ENCODE measurements around the gene FCHO1.

The FCHO1 gene, protein sequence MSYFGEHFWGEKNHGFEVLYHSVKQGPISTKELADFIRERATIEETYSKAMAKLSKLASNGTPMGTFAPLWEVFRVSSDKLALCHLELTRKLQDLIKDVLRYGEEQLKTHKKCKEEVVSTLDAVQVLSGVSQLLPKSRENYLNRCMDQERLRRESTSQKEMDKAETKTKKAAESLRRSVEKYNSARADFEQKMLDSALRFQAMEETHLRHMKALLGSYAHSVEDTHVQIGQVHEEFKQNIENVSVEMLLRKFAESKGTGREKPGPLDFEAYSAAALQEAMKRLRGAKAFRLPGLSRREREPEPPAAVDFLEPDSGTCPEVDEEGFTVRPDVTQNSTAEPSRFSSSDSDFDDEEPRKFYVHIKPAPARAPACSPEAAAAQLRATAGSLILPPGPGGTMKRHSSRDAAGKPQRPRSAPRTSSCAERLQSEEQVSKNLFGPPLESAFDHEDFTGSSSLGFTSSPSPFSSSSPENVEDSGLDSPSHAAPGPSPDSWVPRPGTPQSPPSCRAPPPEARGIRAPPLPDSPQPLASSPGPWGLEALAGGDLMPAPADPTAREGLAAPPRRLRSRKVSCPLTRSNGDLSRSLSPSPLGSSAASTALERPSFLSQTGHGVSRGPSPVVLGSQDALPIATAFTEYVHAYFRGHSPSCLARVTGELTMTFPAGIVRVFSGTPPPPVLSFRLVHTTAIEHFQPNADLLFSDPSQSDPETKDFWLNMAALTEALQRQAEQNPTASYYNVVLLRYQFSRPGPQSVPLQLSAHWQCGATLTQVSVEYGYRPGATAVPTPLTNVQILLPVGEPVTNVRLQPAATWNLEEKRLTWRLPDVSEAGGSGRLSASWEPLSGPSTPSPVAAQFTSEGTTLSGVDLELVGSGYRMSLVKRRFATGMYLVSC

DNA sequence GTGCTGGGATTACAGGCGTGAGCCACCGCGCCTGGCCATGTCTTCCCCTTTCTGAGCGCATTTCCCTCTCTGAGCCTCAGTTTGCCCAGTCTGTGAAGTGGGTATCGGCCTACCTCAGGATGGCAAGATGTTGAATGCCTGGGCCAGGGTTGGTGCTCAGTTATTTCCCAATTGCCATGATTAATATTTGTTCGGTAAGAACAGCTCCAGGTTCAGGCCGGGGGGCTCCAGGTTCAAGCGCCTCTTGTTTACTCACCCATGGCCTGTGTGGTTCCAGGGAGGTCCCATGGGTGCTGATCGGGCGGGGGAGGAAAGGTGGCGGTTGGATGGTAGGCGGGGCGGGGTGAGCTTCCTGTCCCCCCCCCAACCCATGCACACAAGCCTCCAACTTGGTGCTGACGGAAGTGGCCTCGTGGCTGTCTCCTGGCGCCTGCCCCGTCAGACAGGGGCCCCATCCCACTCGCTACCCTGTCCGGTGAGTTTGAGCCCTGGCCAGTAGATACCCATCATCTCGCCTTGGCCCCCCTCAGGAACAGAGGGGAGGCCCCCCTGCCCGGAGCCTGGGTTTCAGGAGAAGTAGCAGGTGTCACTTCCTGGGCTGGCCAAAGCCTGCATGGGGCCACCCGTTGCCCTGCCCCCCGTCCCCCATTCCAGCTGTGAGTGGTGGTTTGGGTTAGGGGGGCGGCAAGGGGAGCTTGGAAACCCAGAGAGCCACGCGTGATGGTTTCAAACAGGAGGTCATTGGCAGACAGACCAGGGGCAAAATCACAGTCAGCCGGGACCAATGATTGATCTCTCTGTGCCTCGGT, at the start of gene FCHO1:
TSS of gene FCHO1 (plus strand) at position 375 of the 809 bp plus-strand sequence. CDS start 3,688 bp downstream, outside the sequence.
- DNase-seq (ENCODE audit: low read depth): no peak

GRCh38 chr19:17703824-17704463, 47.3 kb upstream of the FCHO1 start:
- DNase-seq (ENCODE audit: low read depth): no peak

DNA sequence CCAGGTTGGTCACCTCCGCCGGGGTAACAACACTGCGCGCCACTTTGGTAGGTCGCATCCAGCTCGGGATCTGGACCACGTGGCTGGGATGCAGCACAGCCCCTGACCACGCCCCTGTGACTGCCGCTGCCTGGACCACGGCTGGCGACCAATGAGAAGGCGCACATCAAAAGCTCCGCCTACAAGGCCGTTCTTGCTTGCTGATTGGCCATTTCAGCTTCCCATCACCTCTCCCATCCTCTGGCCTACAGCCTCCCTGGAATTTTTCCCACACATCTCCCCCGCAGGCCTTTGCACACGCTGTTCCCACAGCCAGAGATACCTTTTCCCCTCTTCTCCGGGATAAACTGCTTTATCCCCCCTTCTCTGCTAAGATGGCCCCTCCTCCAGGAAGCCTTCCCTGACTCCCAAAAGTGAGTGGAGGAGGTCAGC, 44.5 kb upstream of the FCHO1 start:
- DNase-seq (ENCODE audit: low read depth): no peak

DNA sequence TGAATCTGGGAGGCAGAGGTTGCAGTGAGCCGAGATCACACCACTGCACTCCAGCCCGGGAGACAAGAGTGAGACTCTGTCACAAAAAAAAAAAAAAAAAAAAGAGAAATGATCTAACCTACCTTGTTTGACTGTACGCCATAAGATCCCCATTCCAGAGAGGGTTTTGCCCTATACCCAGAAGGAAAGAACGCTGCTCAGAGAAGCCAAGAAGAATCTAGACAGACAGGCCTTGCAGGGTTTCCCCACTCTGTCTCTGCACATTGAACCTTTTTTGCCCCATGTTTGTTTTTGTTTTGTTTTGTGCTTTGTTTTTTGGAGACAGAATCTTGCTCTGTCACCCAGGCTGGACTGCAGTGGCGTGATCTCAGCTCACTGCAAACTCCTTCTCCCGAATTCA, 39.4 kb upstream of the FCHO1 start:
- DNase-seq (ENCODE audit: low read depth): no peak

DNA sequence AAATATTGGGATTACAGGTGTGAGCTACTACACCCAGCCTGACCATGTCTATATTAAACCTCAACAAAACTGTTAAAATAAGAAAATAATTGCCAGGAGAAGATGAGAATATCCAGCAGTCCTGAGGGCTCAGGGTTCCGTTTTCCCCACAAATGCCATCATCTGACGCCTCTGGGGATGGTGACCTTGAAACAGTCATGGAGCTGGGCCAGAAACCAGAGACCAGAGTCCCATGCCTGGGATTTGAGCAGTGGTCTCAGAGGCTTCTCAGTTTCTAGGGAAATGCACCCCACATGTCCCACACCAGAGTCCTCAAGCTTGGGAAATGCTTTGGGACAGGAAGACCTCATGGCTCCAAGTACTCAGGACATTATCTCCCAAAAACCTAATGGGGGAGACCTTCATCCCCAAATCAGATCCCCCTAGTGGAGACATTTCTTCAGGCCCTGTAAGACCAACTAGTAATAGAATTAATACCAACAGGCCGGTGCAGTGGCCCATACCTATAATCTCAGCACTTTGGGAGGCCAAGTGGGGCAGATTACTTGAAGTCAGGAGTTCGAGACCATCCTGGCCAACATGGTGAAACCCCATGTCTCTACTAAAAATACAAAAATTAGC, 34.9 kb upstream of the FCHO1 start:
- DNase-seq (ENCODE audit: low read depth): no peak

DNA sequence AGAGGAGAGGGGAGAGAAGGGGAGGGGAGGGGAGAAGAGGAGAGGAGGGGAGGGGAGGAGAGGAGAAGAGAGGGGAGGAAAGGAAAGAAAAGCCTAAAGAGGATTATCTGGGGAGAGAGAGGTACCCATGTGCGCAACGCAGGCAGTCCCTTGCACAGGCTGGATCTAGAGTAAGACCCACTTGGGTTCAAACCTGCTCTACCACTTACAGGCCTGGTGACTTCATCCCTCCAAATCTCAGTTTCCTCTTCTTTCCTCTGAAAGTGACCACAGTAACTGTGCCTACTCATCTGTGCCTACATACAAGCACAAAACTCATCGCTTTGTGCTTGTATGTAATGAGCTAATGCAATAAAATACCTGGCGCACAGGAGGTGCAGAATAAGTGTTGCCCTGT, 32.7 kb upstream of the FCHO1 start:
- no peak for DNase-seq (ENCODE audit: low read depth)

- no peak for DNase-seq (ENCODE audit: low read depth)
Measured at GRCh38 chr19:17718947-17719711, 32.1 kb upstream of the FCHO1 start, which contains the start of gene MAP1S. Gene MAP1S (plus strand): TSS chr19:17719480. CDS start chr19:17719503, 23 bp downstream.

GRCh38 chr19:17719730-17720400, 31.4 kb upstream of the FCHO1 start:
- DNase-seq (ENCODE audit: low read depth): no peak

DNA sequence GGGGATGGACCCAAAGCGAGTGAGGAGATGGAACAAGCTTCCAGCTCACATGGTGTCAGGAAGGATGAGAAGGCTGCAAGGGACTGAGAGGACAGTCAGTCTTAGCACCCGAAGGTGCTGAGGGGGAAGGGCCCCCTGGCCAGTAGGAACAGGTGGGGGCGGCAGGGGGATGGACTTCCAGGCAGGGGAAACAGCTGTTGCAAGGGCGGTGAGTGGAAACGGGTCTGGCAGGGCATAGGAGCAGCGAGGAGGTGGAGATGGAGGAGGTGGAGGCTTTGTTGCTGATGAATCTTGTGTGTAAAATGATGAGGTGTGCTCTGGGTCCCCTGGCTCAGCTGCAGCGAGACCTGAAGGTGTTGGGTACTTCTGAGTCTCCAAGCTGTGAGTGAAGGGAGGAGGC, 30.8 kb upstream of the FCHO1 start:
- no peak for DNase-seq (ENCODE audit: low read depth)

DNA sequence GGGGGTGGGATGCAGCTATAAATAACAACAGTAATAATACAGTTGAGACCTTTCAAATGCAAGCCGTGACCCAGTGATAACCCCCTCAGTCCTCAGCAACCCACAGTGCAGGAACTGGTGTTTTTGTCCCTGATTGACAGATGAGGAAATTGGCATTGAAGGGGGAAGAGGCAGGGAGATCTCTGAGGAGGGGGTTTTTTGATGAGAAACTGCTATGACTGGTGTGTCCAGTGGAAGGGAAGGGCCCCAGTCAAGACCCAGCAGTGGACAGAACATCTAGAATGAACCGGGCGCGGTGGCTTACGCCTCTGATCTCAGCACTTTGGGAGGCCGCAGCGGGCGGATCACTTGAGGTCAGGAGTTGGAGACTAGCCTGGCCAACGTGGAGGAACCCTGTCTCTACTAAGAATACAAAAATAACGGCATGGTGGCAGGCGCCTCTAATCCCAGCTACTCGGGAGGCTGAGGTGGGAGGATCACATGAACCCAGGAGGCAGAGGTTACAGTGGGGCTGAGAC, 30.1 kb upstream of the FCHO1 start:
- no peak for DNase-seq (ENCODE audit: low read depth)

GRCh38 chr19:17721821-17722220, 29.5 kb upstream of the FCHO1 start:
- DNase-seq (ENCODE audit: low read depth): no peak

DNA sequence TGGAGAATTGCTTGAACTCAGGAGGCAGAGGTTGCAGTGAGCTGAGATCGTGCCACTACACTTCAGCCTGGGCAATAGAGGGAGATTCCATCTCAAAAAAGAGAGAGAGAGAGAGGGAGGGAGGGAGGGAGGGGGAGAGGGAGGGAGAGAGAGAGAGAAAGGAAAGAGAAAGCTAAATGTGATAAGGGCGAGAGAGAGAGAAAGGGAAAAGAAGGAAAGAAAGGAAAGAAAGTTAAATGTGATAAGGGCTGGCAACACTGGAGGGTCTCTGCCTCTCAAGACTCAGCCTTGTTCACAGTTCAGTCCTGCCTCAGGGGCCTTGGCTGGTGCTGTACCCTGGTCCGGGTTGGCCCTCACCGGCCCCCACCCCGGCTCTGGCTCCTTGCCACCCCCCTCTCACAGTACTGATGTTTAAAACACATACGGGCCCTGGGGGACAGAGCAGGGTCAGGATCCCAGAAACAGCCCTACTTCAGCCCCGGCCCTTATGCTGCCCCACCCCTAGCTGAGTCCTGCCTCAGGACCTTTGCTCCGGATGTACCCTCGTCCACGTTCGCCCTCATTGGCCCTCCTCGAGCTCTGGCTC, 28.5 kb upstream of the FCHO1 start:
- no peak for DNase-seq (ENCODE audit: low read depth)

- DNase-seq (ENCODE audit: low read depth): no peak
Measured at GRCh38 chr19:17724655-17725054, 26.6 kb upstream of the FCHO1 start.

- no peak for DNase-seq (ENCODE audit: low read depth)
Measured at GRCh38 chr19:17725422-17726078, 25.7 kb upstream of the FCHO1 start.

- DNase-seq (ENCODE audit: low read depth): no peak
Measured at GRCh38 chr19:17726136-17726741, 25.0 kb upstream of the FCHO1 start.

- DNase-seq (ENCODE audit: low read depth): no peak
Measured at GRCh38 chr19:17726964-17727773, 24.1 kb upstream of the FCHO1 start.

- no peak for DNase-seq (ENCODE audit: low read depth)
Measured at GRCh38 chr19:17727843-17728242, 23.4 kb upstream of the FCHO1 start.

Measured in GM04504 (cell line).